ENCODE data around the gene TCF4.

- TF ChIP-seq, protein P1, sequence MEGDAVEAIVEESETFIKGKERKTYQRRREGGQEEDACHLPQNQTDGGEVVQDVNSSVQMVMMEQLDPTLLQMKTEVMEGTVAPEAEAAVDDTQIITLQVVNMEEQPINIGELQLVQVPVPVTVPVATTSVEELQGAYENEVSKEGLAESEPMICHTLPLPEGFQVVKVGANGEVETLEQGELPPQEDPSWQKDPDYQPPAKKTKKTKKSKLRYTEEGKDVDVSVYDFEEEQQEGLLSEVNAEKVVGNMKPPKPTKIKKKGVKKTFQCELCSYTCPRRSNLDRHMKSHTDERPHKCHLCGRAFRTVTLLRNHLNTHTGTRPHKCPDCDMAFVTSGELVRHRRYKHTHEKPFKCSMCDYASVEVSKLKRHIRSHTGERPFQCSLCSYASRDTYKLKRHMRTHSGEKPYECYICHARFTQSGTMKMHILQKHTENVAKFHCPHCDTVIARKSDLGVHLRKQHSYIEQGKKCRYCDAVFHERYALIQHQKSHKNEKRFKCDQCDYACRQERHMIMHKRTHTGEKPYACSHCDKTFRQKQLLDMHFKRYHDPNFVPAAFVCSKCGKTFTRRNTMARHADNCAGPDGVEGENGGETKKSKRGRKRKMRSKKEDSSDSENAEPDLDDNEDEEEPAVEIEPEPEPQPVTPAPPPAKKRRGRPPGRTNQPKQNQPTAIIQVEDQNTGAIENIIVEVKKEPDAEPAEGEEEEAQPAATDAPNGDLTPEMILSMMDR (IDR thresholded peaks at IDR 0.05): no peak
- TF ChIP-seq POLR2AphosphoS5 (IDR thresholded peaks at IDR 0.05): no peak
Observed at GRCh38 chr18:55610506-55610905, 22.5 kb upstream of the TCF4 start.
